Upper lobe of right lung (tissue), 1 donor: Measurements from ENCODE around the gene KCNS1. TPM values are rescaled to one million over a fixed set of nuclear protein-coding genes. Genes with fewer than 3 reads are reported as not detected.

Experiments used
- ATAC-seq: fragments of 200-7000 bp; cut with Tn5 transposase; one replicate; pipeline ENCODE4 v1.9.1; 2020; ENCODE audit warnings: mild to moderate bottlenecking, moderate library complexity
- DNase-seq: peaks from one replicate; pipeline ENCODE4 v3.0.0-alpha.2; 2020
- H3K27ac ChIP-seq: fragments of 200-600 bp; one replicate; pipeline ENCODE4 v1.8.0; 2022
- H3K27me3 ChIP-seq: fragments of 200-600 bp; one replicate; pipeline ENCODE4 v1.8.0; 2022; ENCODE audit warnings: mild to moderate bottlenecking
- H3K36me3 ChIP-seq: fragments of 200-600 bp; one replicate; pipeline ENCODE4 v1.8.0; 2022
- H3K4me1 ChIP-seq: fragments of 200-600 bp; one replicate; pipeline ENCODE4 v1.8.0; 2022
- H3K4me3 ChIP-seq: fragments of 200-600 bp; one replicate; pipeline ENCODE4 v1.8.0; 2022; ENCODE audit warnings: mild to moderate bottlenecking
- H3K9me3 ChIP-seq: fragments of 200-600 bp; one replicate; pipeline ENCODE4 v1.8.0; 2022
- CTCF ChIP-seq: fragments of 200-600 bp; IDR thresholded peaks from one replicate; pipeline ENCODE4 v1.8.0; 2022; ENCODE audit warnings: antibody characterized with exemption
- intact Hi-C: fragments of 100-400 bp; cut with DNase I; formaldehyde crosslinking; loops from one replicate; pipeline ENCODE4 v1.11.0; 2022
- total RNA-seq: library from RNA; stranded (reverse); fragmentation: NEBNext Ultra II Directional; extraction: Animal tissue kit (Norgen Biotek cat#: 25700); gene quantifications from one replicate; pipeline ENCODE4 v1.2.1, GENCODE V29; 2021
- donor health status: DM: no; HTN: yes; CAD: no; lungs with severe emphysema.

Gene KCNS1
- total RNA-seq, 1 donor from 2014 or later, result 1.6 TPM

- intact Hi-C loops, result no loop called here
- peak; percentile 34 for ATAC-seq
- no peaks in the 10 kb centered on the region for H3K9me3 ChIP-seq
- H3K27me3 ChIP-seq, result no peaks in the 10 kb centered on the region
- no peak overlapping the region for H3K4me3 ChIP-seq
- H3K4me1 ChIP-seq, result no peaks in the 10 kb centered on the region
- DNase-seq, result no peak
- TF ChIP-seq CTCF, result peak; percentile 28
- H3K36me3 ChIP-seq, result peaks cover 46% of the 10 kb centered on the region
- no peak overlapping the region for H3K27ac ChIP-seq
Measured at GRCh38 chr20:45080867-45081624, 19.9 kb downstream of the KCNS1 start.

GRCh38 chr20:45077559-45077958 lies 23.4 kb downstream of the KCNS1 start:
- H3K36me3 ChIP-seq, result peaks cover 66% of the 10 kb centered on the region
- intact Hi-C loops, result no loop called here
- H3K4me1 ChIP-seq, result no peaks in the 10 kb centered on the region
- H3K27ac ChIP-seq, result no peak overlapping the region
- no peak for TF ChIP-seq CTCF
- H3K9me3 ChIP-seq, result no peaks in the 10 kb centered on the region
- no peak for DNase-seq
- no peaks in the 10 kb centered on the region for H3K27me3 ChIP-seq
- H3K4me3 ChIP-seq, result no peak overlapping the region
- no peak for ATAC-seq

GRCh38 chr20:45073221-45073620 lies 27.7 kb downstream of the KCNS1 start:
- Histone ChIP-seq H3K4me1 (no peaks in the 10 kb centered on the region), H3K9me3 (no peaks in the 10 kb centered on the region), H3K36me3 (peaks cover 49% of the 10 kb centered on the region), H3K27ac (no peak overlapping the region), H3K27me3 (no peaks in the 10 kb centered on the region), H3K4me3 (no peak overlapping the region)
- no peak for ATAC-seq
- no peak for TF ChIP-seq CTCF
- DNase-seq, result no peak
- intact Hi-C loops, result no loop called here

GRCh38 chr20:45072066-45072465 lies 28.9 kb downstream of the KCNS1 start:
- no peaks in the 10 kb centered on the region for H3K4me1 ChIP-seq
- ATAC-seq, result no peak
- peaks cover 47% of the 10 kb centered on the region for H3K36me3 ChIP-seq

GRCh38 chr20:45070932-45071632 lies 29.8 kb downstream of the KCNS1 start:
- Histone ChIP-seq H3K36me3 (peaks cover 37% of the 10 kb centered on the region), H3K4me1 (no peaks in the 10 kb centered on the region), H3K4me3 (no peak overlapping the region), H3K27ac (no peak overlapping the region), H3K9me3 (no peaks in the 10 kb centered on the region), H3K27me3 (no peaks in the 10 kb centered on the region)
- ATAC-seq (no peak), DNase-seq (no peak)
- intact Hi-C loops, result no loop called here
- TF ChIP-seq CTCF, result no peak

More at GRCh38 chr20:45072066-45072465, 28.9 kb downstream of the KCNS1 start:
- Histone ChIP-seq H3K27me3 (no peaks in the 10 kb centered on the region), H3K27ac (no peak overlapping the region), H3K9me3 (no peaks in the 10 kb centered on the region), H3K4me3 (no peak overlapping the region)
- DNase-seq, result no peak
- no peak for TF ChIP-seq CTCF
- intact Hi-C loops, result no loop called here
